Measurements from ENCODE around the gene KLRD1.
A peak's percentile ranks its signal among the peaks of the same experiment; 100 is the strongest.
"Not testable (repeated sequence)": the region's sequence is repeated elsewhere in the genome, so short reads cannot be mapped to it uniquely, and the experiment has no call there.

KLRD1 gene

GRCh38 chr12:10307630-10308029, at the start of gene KLRD1:
TSS of gene KLRD1 (plus strand) at chr12:10307870. CDS start at chr12:10308078, 208 bp downstream.
- no peak for DNase-seq

- no peak for DNase-seq
Measured at GRCh38 chr12:10260927-10261326, 46.7 kb upstream of the KLRD1 start.

- DNase-seq = no peak
Measured at GRCh38 chr12:10268037-10268436, 39.6 kb upstream of the KLRD1 start.

- DNase-seq = no peak
Measured at GRCh38 chr12:10272467-10272866, 35.2 kb upstream of the KLRD1 start.

- DNase-seq = no peak
Measured at GRCh38 chr12:10276774-10277173, 30.9 kb upstream of the KLRD1 start.

GRCh38 chr12:10278104-10278503, 29.6 kb upstream of the KLRD1 start:
- DNase-seq = no peak

GRCh38 chr12:10279937-10280336, 27.7 kb upstream of the KLRD1 start:
- DNase-seq = no peak

GRCh38 chr12:10283027-10283426, 24.6 kb upstream of the KLRD1 start:
- no peak for DNase-seq

- DNase-seq = no peak
Measured at GRCh38 chr12:10285919-10286318, 21.8 kb upstream of the KLRD1 start.

- no peak for DNase-seq
Measured at GRCh38 chr12:10289005-10289754, 18.5 kb upstream of the KLRD1 start.

GRCh38 chr12:10291030-10291429, 16.6 kb upstream of the KLRD1 start:
- no peak for DNase-seq

- no peak for DNase-seq
Measured at GRCh38 chr12:10293151-10293550, 14.5 kb upstream of the KLRD1 start.

GRCh38 chr12:10293570-10294227, 14.0 kb upstream of the KLRD1 start:
- DNase-seq = no peak

GRCh38 chr12:10301103-10301502, 6.6 kb upstream of the KLRD1 start:
- no peak for DNase-seq

- DNase-seq = no peak
Measured at GRCh38 chr12:10304161-10304574, 3.5 kb upstream of the KLRD1 start.

- DNase-seq = no peak
Measured at GRCh38 chr12:10305411-10305810, 2.3 kb upstream of the KLRD1 start.

- DNase-seq = no peak
Measured at GRCh38 chr12:10310926-10311720, 3.5 kb downstream of the KLRD1 start.

- peak; percentile 45 to 78 (median 59) for DNase-seq
Measured at GRCh38 chr12:10319388-10319787, 11.7 kb downstream of the KLRD1 start.

- DNase-seq = no peak
Measured at GRCh38 chr12:10320643-10321042, 13.0 kb downstream of the KLRD1 start.

GRCh38 chr12:10328691-10329090, 21.0 kb downstream of the KLRD1 start:
- DNase-seq = peak; percentile 18 to 49 (median 25)

GRCh38 chr12:10331642-10332239, 24.1 kb downstream of the KLRD1 start:
- peak; percentile 65 to 79 (median 72) for DNase-seq

- DNase-seq = not testable (repeated sequence)
Measured at GRCh38 chr12:10336196-10336595, 28.5 kb downstream of the KLRD1 start.

GRCh38 chr12:10338470-10338869, 30.8 kb downstream of the KLRD1 start:
- not testable (repeated sequence) for DNase-seq

Measured in suppressor macrophage treated with lipopolysaccharide for 1 hour (primary cell).